ENCODE measurements around the gene CHST11. TPM values are rescaled to one million over a fixed set of nuclear protein-coding genes. Genes with fewer than 3 reads are reported as not detected.

CHST11 gene
- total RNA-seq, 1 experiment from 2014 or later: 6.7 TPM

- Histone ChIP-seq H2BK20ac (ENCODE audit: low read depth, low read length, poor library complexity, severe bottlenecking) (no peak overlapping the region), H2BK12ac (ENCODE audit: insufficient read length, low read depth, low read length) (no peak overlapping the region), H3K79me2 (ENCODE audit: insufficient read depth, low read length) (no peaks in the 10 kb centered on the region), H3T11ph (ENCODE audit: low read length) (no peak overlapping the region), H3K4me1 (ENCODE audit: insufficient read depth, low read length) (no peaks in the 10 kb centered on the region), H3K14ac (ENCODE audit: insufficient read depth, low read length) (no peak overlapping the region), H3K56ac (ENCODE audit: insufficient read length, low read depth, low read length) (no peak overlapping the region), H3K9me3 (ENCODE audit: control insufficient read depth, low read depth, low read length) (no peaks in the 10 kb centered on the region), H2AFZ (ENCODE audit: low read length) (no peak overlapping the region), H3K18ac (ENCODE audit: insufficient read length, low read depth, low read length) (no peak overlapping the region), H3K4me2 (ENCODE audit: insufficient read depth, insufficient read length, low read length) (no peak overlapping the region), H3K9ac (ENCODE audit: extremely low read depth, insufficient read length, low read length) (no peak overlapping the region), H2BK120ac (ENCODE audit: low read depth, low read length, poor library complexity, severe bottlenecking) (no peak overlapping the region), H3K27me3 (ENCODE audit: insufficient read depth, low read length) (no peaks in the 10 kb centered on the region), H4K91ac (ENCODE audit: insufficient read length, low read depth, low read length) (no peak overlapping the region), H2AK5ac (ENCODE audit: insufficient read length, low read length) (no peak overlapping the region), H4K20me1 (ENCODE audit: control insufficient read depth, insufficient read depth, insufficient read length) (no peaks in the 10 kb centered on the region), H4K5ac (ENCODE audit: insufficient read length, low read depth, low read length) (no peak overlapping the region), H3K79me1 (ENCODE audit: insufficient read depth, low read depth, low read length, poor library complexity, severe bottlenecking) (no peaks in the 10 kb centered on the region), H4K8ac (replicated peaks; ENCODE audit: insufficient read length, low read depth, low read length) (no peak overlapping the region), H3K27ac (ENCODE audit: insufficient read length, low read depth, low read length) (no peak overlapping the region), H3K4ac (ENCODE audit: low read depth, low read length) (no peak overlapping the region), H3K23me2 (ENCODE audit: insufficient read length, low read depth, low read length, poor library complexity, severe bottlenecking) (no peaks in the 10 kb centered on the region), H2BK15ac (ENCODE audit: low read depth, low read length) (no peak overlapping the region), H3K23ac (ENCODE audit: insufficient read length, low read depth, low read length) (no peak overlapping the region), H2BK5ac (ENCODE audit: insufficient read length, low read length) (no peak overlapping the region)
- no peaks in the 10 kb centered on the region; the same call in 1 of the 2 replicates for H3K27me3 Mint-ChIP-seq (ENCODE audit: low read depth)
- no CpG with 5 or more reads among the region's 7 CpGs for WGBS (ENCODE audit: extremely low coverage, insufficient read length, low lambda C conversion rate)
- peaks cover 0 to 21% of the 10 kb centered on the region in 2 experiments; a peak in 3 of 4 replicates for H3K4me1 Mint-ChIP-seq
- H3K4me3 Mint-ChIP-seq: no peak overlapping the region
- no peak overlapping the region for H3K27ac Mint-ChIP-seq
- no peaks in the 10 kb centered on the region for H3K9me3 Mint-ChIP-seq
- TF ChIP-seq CTCF (conservative IDR thresholded peaks at IDR 0.05): no peak
- DNase-seq: no peak
- H3K36me3 Mint-ChIP-seq (ENCODE audit: insufficient read depth in 1 of 3, low read depth in 3 of 3): no peaks in the 10 kb centered on the region
Measured at GRCh38 chr12:104579718-104580495, 123.2 kb downstream of the CHST11 start.
